ENCODE measurements around the gene CTNNA2.

The CTNNA2 gene

GRCh38 chr2:80482276-80482675, 969.4 kb downstream of the CTNNA2 start:
- DNase-seq = no peak
- no peaks in the 10 kb centered on the region for H3K36me3 Mint-ChIP-seq (ENCODE audit: low read depth)
- H3K4me1 Mint-ChIP-seq (ENCODE audit: low read depth) = no peaks in the 10 kb centered on the region
- H3K9me3 Mint-ChIP-seq = peaks cover 4% of the 10 kb centered on the region
- H3K27ac Mint-ChIP-seq = no peak overlapping the region
- no peak overlapping the region for H3K4me3 Mint-ChIP-seq
- H3K27me3 Mint-ChIP-seq = no peaks in the 10 kb centered on the region

DNA sequence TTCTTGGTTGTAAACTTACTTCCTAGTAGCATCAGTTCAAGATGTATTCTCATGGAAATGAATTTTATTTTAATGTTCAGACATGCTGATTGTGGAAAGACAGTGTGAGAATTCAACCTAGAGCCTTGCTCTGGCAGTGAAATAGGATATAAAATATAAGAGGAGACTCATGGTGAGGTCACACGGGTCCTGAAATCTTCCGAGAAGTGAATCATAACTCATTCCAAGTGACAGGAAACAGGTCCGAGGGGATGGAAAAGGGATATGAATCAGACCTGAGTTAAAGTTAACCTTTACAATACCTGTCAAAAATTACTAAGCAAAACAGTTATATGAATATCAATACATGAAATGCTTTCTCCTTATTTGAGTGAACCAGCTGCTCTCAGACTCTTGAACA, 976.9 kb downstream of the CTNNA2 start:
- no peaks in the 10 kb centered on the region for H3K27me3 Mint-ChIP-seq
- peaks cover 14% of the 10 kb centered on the region for H3K9me3 Mint-ChIP-seq
- no peaks in the 10 kb centered on the region for H3K36me3 Mint-ChIP-seq (ENCODE audit: low read depth)
- no peaks in the 10 kb centered on the region for H3K4me1 Mint-ChIP-seq (ENCODE audit: low read depth)
- no peak overlapping the region for H3K4me3 Mint-ChIP-seq
- no peak overlapping the region for H3K27ac Mint-ChIP-seq
- DNase-seq = no peak

- DNase-seq = no peak
- Mint-ChIP-seq H3K9me3 (peaks cover 15% of the 10 kb centered on the region), H3K27ac (no peak overlapping the region), H3K4me1 (ENCODE audit: low read depth) (no peaks in the 10 kb centered on the region), H3K27me3 (no peaks in the 10 kb centered on the region), H3K36me3 (ENCODE audit: low read depth) (no peaks in the 10 kb centered on the region), H3K4me3 (no peak overlapping the region)
Observed at GRCh38 chr2:80490964-80491363, 978.1 kb downstream of the CTNNA2 start.

DNA sequence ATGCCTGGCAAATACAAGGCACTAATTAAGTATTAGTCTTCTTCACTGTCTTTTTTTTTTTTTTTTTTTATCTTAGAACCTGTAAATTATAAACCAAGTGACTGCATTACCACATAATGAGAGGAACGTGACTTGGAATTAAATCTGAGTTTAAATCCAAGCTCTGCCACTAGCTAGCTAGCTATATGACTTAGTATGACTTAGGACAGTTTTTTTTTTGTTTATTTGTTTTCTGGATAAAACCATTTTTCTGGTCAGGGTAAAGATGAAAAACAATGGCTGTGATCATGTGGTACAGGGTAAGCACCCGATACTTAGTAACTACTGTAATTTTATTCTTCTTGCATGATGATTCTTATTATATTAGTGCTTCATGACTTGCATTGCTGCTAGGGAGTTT, 983.5 kb downstream of the CTNNA2 start:
- Mint-ChIP-seq H3K27ac (no peak overlapping the region), H3K9me3 (peaks cover 11% of the 10 kb centered on the region), H3K4me3 (no peak overlapping the region), H3K4me1 (ENCODE audit: low read depth) (no peaks in the 10 kb centered on the region), H3K36me3 (ENCODE audit: low read depth) (no peaks in the 10 kb centered on the region), H3K27me3 (no peaks in the 10 kb centered on the region)
- DNase-seq = no peak

GRCh38 chr2:80496775-80497174, 983.9 kb downstream of the CTNNA2 start:
- H3K27me3 Mint-ChIP-seq = no peaks in the 10 kb centered on the region
- H3K27ac Mint-ChIP-seq = no peak overlapping the region
- no peaks in the 10 kb centered on the region for H3K4me1 Mint-ChIP-seq (ENCODE audit: low read depth)

GRCh38 chr2:80499095-80499494, 986.2 kb downstream of the CTNNA2 start:
- H3K27me3 Mint-ChIP-seq = no peaks in the 10 kb centered on the region
- H3K4me1 Mint-ChIP-seq (ENCODE audit: low read depth) = no peaks in the 10 kb centered on the region
- H3K4me3 Mint-ChIP-seq = no peak overlapping the region
- no peak for DNase-seq
- no peak overlapping the region for H3K27ac Mint-ChIP-seq
- H3K36me3 Mint-ChIP-seq (ENCODE audit: low read depth) = no peaks in the 10 kb centered on the region
- peaks cover 8% of the 10 kb centered on the region for H3K9me3 Mint-ChIP-seq

More at GRCh38 chr2:80496775-80497174, 983.9 kb downstream of the CTNNA2 start:
- Mint-ChIP-seq H3K4me3 (no peak overlapping the region), H3K36me3 (ENCODE audit: low read depth) (no peaks in the 10 kb centered on the region), H3K9me3 (peaks cover 8% of the 10 kb centered on the region)
- DNase-seq = no peak

- Mint-ChIP-seq H3K36me3 (ENCODE audit: low read depth) (no peaks in the 10 kb centered on the region), H3K9me3 (peaks cover 4% of the 10 kb centered on the region), H3K27ac (no peak overlapping the region), H3K4me3 (no peak overlapping the region), H3K27me3 (no peaks in the 10 kb centered on the region), H3K4me1 (ENCODE audit: low read depth) (no peaks in the 10 kb centered on the region)
- no peak for DNase-seq
Observed at GRCh38 chr2:80501874-80502624, 989.2 kb downstream of the CTNNA2 start.

- no peaks in the 10 kb centered on the region for H3K27me3 Mint-ChIP-seq
- H3K4me1 Mint-ChIP-seq (ENCODE audit: low read depth) = no peaks in the 10 kb centered on the region
- no peak for DNase-seq
- H3K36me3 Mint-ChIP-seq (ENCODE audit: low read depth) = no peaks in the 10 kb centered on the region
- H3K4me3 Mint-ChIP-seq = no peak overlapping the region
- H3K27ac Mint-ChIP-seq = no peak overlapping the region
- peaks cover 7% of the 10 kb centered on the region for H3K9me3 Mint-ChIP-seq
Observed at GRCh38 chr2:80506563-80506962, 993.7 kb downstream of the CTNNA2 start.

DNA sequence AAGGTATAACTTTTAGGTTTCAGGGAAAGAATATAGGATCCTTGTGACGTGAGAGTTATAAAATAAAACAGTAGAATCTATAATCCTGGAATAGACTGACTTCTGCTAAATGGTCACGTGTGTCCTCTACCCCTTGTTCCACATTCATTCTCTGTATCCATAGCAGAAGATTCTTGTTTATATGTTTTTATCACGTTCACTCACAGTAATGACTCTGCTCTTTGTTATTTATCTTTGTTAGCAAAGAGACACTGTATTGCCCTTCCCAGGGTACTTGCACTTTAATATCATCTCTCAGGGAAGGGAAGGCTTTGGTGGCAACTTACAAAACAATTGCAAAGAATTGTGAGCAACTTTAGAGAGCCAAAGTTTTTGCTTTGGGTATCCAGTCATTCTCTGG, 997.9 kb downstream of the CTNNA2 start:
- H3K9me3 Mint-ChIP-seq = peaks cover 14% of the 10 kb centered on the region
- H3K4me3 Mint-ChIP-seq = no peak overlapping the region
- no peak for DNase-seq
- H3K4me1 Mint-ChIP-seq (ENCODE audit: low read depth) = no peaks in the 10 kb centered on the region
- H3K27me3 Mint-ChIP-seq = no peaks in the 10 kb centered on the region
- no peaks in the 10 kb centered on the region for H3K36me3 Mint-ChIP-seq (ENCODE audit: low read depth)
- H3K27ac Mint-ChIP-seq = no peak overlapping the region

DNA sequence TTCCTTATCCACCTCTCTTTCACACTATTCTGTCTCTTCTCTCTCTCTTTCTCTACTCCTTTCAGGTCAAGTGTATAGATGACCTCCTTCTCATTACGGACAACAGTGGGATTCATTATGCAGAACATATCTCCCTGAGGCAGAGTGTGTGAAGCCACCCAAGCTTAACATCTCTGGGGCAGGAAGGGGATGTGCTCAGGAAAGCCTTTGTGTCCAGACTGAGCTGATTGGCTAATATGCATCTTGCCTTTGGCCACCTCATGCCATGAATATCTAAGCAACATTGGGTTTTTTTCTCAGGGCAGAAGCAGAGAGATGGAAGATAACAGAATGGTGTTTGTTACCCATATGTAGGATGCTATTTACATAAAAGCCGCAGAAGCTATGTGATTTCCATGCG, 1003.1 kb downstream of the CTNNA2 start:
- Mint-ChIP-seq H3K27me3 (no peaks in the 10 kb centered on the region), H3K4me1 (ENCODE audit: low read depth) (no peaks in the 10 kb centered on the region), H3K9me3 (peaks cover 14% of the 10 kb centered on the region), H3K36me3 (ENCODE audit: low read depth) (no peaks in the 10 kb centered on the region), H3K4me3 (no peak overlapping the region), H3K27ac (no peak overlapping the region)
- DNase-seq = no peak

DNA sequence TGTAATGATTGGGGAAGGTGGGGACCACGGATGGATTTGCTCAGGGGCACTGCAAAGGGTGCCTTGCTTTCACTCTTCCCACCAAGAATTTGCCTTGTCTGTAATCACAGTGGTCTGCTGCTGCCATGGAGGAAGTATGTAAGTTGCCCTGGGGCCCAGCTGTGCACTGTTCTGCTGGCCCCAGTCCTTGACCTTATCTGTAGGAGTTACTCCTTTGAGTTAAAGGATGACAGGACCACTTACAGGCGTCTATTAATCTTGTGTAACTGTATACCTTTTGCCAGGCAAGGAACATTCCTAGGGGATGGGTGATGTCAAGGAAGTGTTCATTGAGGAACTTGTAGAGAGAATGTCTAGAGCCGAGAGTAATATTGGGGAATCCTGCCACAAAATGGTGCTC, 1004.5 kb downstream of the CTNNA2 start:
- H3K27ac Mint-ChIP-seq = no peak overlapping the region
- no peak for DNase-seq
- no peak overlapping the region for H3K4me3 Mint-ChIP-seq
- no peaks in the 10 kb centered on the region for H3K27me3 Mint-ChIP-seq
- peaks cover 14% of the 10 kb centered on the region for H3K9me3 Mint-ChIP-seq
- H3K36me3 Mint-ChIP-seq (ENCODE audit: low read depth) = no peaks in the 10 kb centered on the region
- no peaks in the 10 kb centered on the region for H3K4me1 Mint-ChIP-seq (ENCODE audit: low read depth)

DNA sequence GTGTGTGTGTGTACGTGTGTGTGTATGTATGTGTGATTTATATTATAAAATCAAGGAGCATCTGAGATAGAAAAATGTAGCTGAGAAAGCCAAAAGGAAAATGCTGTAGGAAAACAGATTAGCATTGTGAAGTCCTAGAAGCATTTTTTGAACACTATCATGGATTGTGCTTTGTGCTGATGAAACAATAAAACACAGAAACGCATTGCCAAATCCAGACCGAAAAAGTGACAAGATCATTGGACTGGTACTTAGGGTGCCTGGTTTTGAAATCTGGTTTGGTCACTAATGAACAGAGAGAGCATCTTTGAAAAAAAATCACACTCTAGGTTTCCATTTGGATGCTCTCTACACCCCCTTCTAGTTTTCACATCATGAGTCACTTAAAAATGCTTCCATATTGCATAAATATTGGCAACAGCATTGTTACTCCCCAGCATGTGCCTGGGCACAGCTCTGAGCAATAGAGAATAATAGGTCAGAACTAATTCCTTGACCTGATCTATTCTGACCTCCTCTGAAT, 1006.3 kb downstream of the CTNNA2 start:
- H3K4me1 Mint-ChIP-seq (ENCODE audit: low read depth) = no peaks in the 10 kb centered on the region
- H3K9me3 Mint-ChIP-seq = peaks cover 10% of the 10 kb centered on the region
- no peaks in the 10 kb centered on the region for H3K36me3 Mint-ChIP-seq (ENCODE audit: low read depth)
- no peak for DNase-seq
- H3K4me3 Mint-ChIP-seq = no peak overlapping the region
- H3K27ac Mint-ChIP-seq = no peak overlapping the region
- H3K27me3 Mint-ChIP-seq = no peaks in the 10 kb centered on the region

DNA sequence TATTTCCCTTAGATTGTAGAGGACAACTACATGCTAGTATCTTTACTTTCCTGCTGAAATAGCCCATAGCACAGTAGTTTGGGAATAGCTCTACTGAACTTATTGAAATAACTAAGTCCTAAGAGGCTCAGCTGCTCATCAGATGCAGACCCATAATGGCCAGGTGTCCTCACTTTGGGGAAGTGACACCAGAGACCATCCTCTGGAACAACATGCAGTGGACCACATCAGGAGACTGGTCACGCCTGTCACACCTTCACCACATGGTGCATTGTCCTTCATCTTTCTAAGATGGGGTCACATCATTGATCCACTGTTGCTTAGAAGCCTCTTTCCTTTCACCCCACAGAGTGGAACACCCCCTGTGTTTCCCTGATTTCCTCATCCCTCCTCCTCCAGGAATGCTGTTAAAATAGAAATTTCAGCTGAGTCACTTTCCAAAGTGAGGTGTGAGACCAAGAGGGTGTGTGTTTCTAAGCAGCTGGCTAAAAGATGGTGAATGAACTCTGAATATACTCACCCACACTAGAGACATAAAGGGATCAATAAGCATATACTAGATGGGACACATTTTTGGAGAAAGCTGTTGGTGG, 1006.9 kb downstream of the CTNNA2 start:
- Mint-ChIP-seq H3K36me3 (ENCODE audit: low read depth) (no peaks in the 10 kb centered on the region), H3K27ac (no peak overlapping the region), H3K27me3 (no peaks in the 10 kb centered on the region), H3K4me3 (no peak overlapping the region), H3K4me1 (ENCODE audit: low read depth) (no peaks in the 10 kb centered on the region), H3K9me3 (peaks cover 10% of the 10 kb centered on the region)
- no peak for DNase-seq

DNA sequence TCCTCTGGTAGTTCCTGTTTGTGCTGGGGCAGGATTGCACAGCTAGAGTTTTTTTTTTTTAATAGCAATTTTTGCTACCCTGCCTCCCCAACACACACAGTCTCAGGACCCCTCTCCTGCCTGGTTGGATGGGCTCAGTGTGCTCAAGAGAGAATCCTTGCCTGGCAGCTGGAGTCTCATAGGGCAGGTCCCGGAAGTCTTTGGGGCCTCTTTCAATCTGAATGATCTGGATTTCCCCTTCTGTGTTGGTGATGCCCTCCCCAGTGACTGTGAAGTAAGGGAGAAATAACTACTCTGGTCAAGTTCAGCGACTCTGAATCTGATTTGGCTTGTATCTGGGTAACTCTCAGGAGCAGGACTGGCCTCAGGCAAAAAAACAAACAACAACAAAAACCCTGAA, 1012.3 kb downstream of the CTNNA2 start:
- no peak for DNase-seq
- Mint-ChIP-seq H3K4me1 (ENCODE audit: low read depth) (no peaks in the 10 kb centered on the region), H3K9me3 (peaks cover 2% of the 10 kb centered on the region), H3K27ac (no peak overlapping the region), H3K4me3 (no peak overlapping the region), H3K36me3 (ENCODE audit: low read depth) (no peaks in the 10 kb centered on the region), H3K27me3 (no peaks in the 10 kb centered on the region)

DNA sequence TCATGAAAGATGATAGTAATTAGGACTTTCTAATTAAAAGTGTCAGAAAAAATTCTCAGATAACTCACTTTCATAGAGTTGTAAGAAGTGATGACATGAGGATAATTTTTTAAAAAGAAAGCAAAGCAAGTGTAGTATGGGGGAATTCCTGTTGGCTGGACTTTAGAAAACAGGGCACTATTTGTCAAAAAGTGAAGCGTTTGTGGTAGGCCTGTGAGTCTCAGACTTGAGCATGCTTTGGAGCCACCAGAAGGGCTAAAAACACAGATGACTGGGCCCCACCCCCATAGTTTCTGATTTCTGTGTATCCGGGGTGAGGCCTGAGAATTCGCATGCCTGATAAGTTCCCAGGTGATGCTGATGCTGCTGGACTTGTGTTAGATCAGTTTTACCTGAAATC, 1014.3 kb downstream of the CTNNA2 start:
- no peaks in the 10 kb centered on the region for H3K27me3 Mint-ChIP-seq
- no peak for DNase-seq
- H3K27ac Mint-ChIP-seq = no peak overlapping the region
- peaks cover 2% of the 10 kb centered on the region for H3K9me3 Mint-ChIP-seq
- H3K4me1 Mint-ChIP-seq (ENCODE audit: low read depth) = no peaks in the 10 kb centered on the region
- H3K36me3 Mint-ChIP-seq (ENCODE audit: low read depth) = no peaks in the 10 kb centered on the region
- no peak overlapping the region for H3K4me3 Mint-ChIP-seq
